HEK293 (cell line): Measurements from ENCODE around the gene ARPC5.

Source experiments
- CTCF ChIA-PET: fragments of 350-600 bp; formaldehyde crosslinking; extraction: SDS; loops from one replicate; lab custom pipeline; 2021; ENCODE audit warnings: antibody characterized with exemption; lab: Yijun Ruan, JAX
- POLR2A ChIA-PET: fragments of 300-600 bp; formaldehyde crosslinking; extraction: SDS; loops from one replicate; lab custom pipeline; 2020; ENCODE audit warnings: antibody characterized with exemption, inconsistent platforms; lab: Yijun Ruan, JAX
- H3K27ac ChIP-seq: fragments of 200-500 bp; sonication (Bioruptor generic); 2 replicates; pipeline ENCODE4 v1.5.1; 2014; ENCODE audit warnings: low read depth, low read length, control low read depth, inconsistent platforms; ENCODE audit errors: extremely low read depth
- H3K36me3 ChIP-seq, 2 experiments: fragments of 200-500 bp in 1 of 2; sonication (Bioruptor generic) in 1 of 2; 1 replicate in 1 of 2; 2 replicates in 1 of 2; pipeline ENCODE4 v1.5.1; 2014 to 2017; ENCODE audit warnings: inconsistent platforms in 2 of 2, low read length in 2 of 2; ENCODE audit not compliant: control insufficient read depth in 2 of 2, insufficient read depth in 1 of 2
- H3K4me1 ChIP-seq: fragments of 200-500 bp; sonication (Bioruptor generic); 2 replicates; pipeline ENCODE4 v1.5.1; 2014; ENCODE audit warnings: mild to moderate bottlenecking, low read length, inconsistent platforms; ENCODE audit not compliant: control insufficient read depth, insufficient read depth
- H3K4me3 ChIP-seq: 2 replicates; pipeline ENCODE4 v1.5.1; 2011; ENCODE audit warnings: low read depth, mild to moderate bottlenecking, control low read depth, low read length, moderate library complexity
- H3K9me3 ChIP-seq: fragments of 200-500 bp; sonication (Bioruptor generic); 2 replicates; pipeline ENCODE4 v1.5.1; 2014; ENCODE audit warnings: low read depth, low read length, inconsistent platforms; ENCODE audit not compliant: control insufficient read depth, insufficient read depth
- AEBP2 ChIP-seq: fragments of 450-650 bp; formaldehyde crosslinking; IDR thresholded peaks from 2 replicates; pipeline ENCODE4 v1.5.1; 2016; ENCODE audit warnings: missing biosample characterization, missing genetic modification characterization, borderline replicate concordance
- GLI2 ChIP-seq: fragments of 450-650 bp; formaldehyde crosslinking; IDR thresholded peaks from 2 replicates; pipeline ENCODE4; 2017; ENCODE audit warnings: missing biosample characterization, missing genetic modification characterization, low read depth, borderline replicate concordance
- SP3 ChIP-seq: fragments of 450-650 bp; formaldehyde crosslinking; IDR thresholded peaks from 2 replicates; pipeline ENCODE4 v1.5.1; 2016; ENCODE audit warnings: missing biosample characterization, missing genetic modification characterization
- YY1 ChIP-seq: fragments of 450-650 bp; formaldehyde crosslinking; IDR thresholded peaks from 2 replicates; pipeline ENCODE4 v1.5.1; 2018; ENCODE audit warnings: missing biosample characterization, missing genetic modification characterization
- ZBTB7A ChIP-seq: fragments of 450-650 bp; formaldehyde crosslinking; IDR thresholded peaks from 2 replicates; pipeline ENCODE4 v1.5.1; 2016; ENCODE audit warnings: low read depth, missing biosample characterization, missing genetic modification characterization
- ZFP69B ChIP-seq: fragments of 450-650 bp; formaldehyde crosslinking; IDR thresholded peaks from 2 replicates; pipeline ENCODE4 v1.5.1; 2016; ENCODE audit warnings: missing biosample characterization, missing genetic modification characterization
- ZNF112 ChIP-seq: fragments of 450-650 bp; formaldehyde crosslinking; IDR thresholded peaks from 2 replicates; pipeline ENCODE4 v1.5.0; 2017; ENCODE audit warnings: missing biosample characterization, missing genetic modification characterization
- ZNF473 ChIP-seq: fragments of 450-650 bp; formaldehyde crosslinking; IDR thresholded peaks from 2 replicates; pipeline ENCODE4 v1.5.1; 2017; ENCODE audit warnings: missing biosample characterization, missing genetic modification characterization
- ZNF580 ChIP-seq: fragments of 450-650 bp; formaldehyde crosslinking; IDR thresholded peaks from 2 replicates; pipeline ENCODE4 v1.5.1; 2016; ENCODE audit warnings: missing biosample characterization, missing genetic modification characterization
- ZSCAN30 ChIP-seq: fragments of 450-650 bp; IDR thresholded peaks from 2 replicates; pipeline ENCODE4 v1.5.1; 2018; ENCODE audit warnings: missing biosample characterization, mild to moderate bottlenecking, missing genetic modification characterization, moderate library complexity
- TF ChIP-seq, protein P1 (sequence below): fragments of 450-650 bp; formaldehyde crosslinking; IDR thresholded peaks from 2 replicates; pipeline ENCODE4 v1.5.1; 2016; ENCODE audit warnings: missing biosample characterization, missing genetic modification characterization
- TF ChIP-seq, protein P2 (sequence below): fragments of 450-650 bp; formaldehyde crosslinking; IDR thresholded peaks from 2 replicates; pipeline ENCODE4 v1.5.1; 2016; ENCODE audit warnings: missing biosample characterization, missing genetic modification characterization
- TF ChIP-seq, protein P3 (sequence below): fragments of 450-650 bp; formaldehyde crosslinking; IDR thresholded peaks from 2 replicates; pipeline ENCODE4 v1.5.1; 2016; ENCODE audit warnings: missing biosample characterization, missing genetic modification characterization, borderline replicate concordance

ARPC5 gene

DNA sequence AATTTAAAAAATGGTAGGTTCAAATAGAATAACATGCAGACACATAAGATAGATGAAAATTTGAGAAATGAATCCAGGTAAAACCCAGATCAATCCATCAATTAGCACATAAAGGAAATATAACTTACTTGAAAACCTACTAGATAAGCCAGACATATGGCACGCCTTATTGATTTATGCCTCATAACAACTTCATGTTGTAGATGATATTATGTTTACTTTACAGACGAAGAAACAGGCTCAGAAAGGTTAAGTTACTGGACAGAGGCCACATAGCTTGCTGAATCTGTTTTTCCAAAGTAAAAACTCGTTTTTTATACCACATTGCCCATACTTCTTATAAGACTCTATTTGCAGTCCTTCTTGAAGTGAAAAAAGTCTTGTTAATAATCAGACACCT, 23.2 kb downstream of the ARPC5 start (continued):
- TF ChIP-seq ZNF473 (no peak), ZFP69B (tag by site-specific recombination) (no peak)

DNA sequence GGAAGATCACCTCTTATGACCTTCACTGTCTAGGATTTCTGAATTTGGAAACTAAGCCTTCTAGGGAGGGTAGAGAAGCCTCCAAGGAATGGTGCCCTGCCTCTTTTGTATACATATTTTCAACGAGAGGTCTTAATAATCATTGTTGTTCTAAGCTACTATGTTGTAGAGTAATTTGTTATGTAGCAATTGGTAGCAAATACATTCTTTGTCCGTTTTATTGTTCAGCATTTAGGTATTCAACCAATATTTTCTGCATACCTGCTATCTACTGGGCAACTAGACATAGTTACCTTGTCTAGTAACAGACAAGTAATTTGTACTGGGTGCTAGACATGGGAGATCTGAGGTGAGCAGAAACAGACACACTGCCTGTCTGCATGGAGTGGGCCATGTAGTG, 24.6 kb downstream of the ARPC5 start:
- POLR2A ChIA-PET, result no interaction called here
- H3K36me3 ChIP-seq, result no peaks in the 10 kb centered on the region
- CTCF ChIA-PET, result no interaction called here
- no peak for TF ChIP-seq ZBTB7A (tag by site-specific recombination)
- no peak for TF ChIP-seq GLI2
- TF ChIP-seq, protein P1, sequence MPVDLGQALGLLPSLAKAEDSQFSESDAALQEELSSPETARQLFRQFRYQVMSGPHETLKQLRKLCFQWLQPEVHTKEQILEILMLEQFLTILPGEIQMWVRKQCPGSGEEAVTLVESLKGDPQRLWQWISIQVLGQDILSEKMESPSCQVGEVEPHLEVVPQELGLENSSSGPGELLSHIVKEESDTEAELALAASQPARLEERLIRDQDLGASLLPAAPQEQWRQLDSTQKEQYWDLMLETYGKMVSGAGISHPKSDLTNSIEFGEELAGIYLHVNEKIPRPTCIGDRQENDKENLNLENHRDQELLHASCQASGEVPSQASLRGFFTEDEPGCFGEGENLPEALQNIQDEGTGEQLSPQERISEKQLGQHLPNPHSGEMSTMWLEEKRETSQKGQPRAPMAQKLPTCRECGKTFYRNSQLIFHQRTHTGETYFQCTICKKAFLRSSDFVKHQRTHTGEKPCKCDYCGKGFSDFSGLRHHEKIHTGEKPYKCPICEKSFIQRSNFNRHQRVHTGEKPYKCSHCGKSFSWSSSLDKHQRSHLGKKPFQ (tag by site-specific recombination), result no peak
- no peak for TF ChIP-seq ZNF580
- TF ChIP-seq ZSCAN30 (tag by site-specific recombination), result no peak
- TF ChIP-seq, protein P2, sequence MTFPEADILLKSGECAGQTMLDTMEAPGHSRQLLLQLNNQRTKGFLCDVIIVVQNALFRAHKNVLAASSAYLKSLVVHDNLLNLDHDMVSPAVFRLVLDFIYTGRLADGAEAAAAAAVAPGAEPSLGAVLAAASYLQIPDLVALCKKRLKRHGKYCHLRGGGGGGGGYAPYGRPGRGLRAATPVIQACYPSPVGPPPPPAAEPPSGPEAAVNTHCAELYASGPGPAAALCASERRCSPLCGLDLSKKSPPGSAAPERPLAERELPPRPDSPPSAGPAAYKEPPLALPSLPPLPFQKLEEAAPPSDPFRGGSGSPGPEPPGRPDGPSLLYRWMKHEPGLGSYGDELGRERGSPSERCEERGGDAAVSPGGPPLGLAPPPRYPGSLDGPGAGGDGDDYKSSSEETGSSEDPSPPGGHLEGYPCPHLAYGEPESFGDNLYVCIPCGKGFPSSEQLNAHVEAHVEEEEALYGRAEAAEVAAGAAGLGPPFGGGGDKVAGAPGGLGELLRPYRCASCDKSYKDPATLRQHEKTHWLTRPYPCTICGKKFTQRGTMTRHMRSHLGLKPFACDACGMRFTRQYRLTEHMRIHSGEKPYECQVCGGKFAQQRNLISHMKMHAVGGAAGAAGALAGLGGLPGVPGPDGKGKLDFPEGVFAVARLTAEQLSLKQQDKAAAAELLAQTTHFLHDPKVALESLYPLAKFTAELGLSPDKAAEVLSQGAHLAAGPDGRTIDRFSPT (tag by site-specific recombination), result no peak
- no peak for TF ChIP-seq AEBP2 (tag by site-specific recombination)
- TF ChIP-seq SP3 (tag by site-specific recombination), result no peak
- no peak for TF ChIP-seq ZNF112 (tag by site-specific recombination)
- no peak for TF ChIP-seq YY1 (tag by site-specific recombination)
- TF ChIP-seq, protein P3, sequence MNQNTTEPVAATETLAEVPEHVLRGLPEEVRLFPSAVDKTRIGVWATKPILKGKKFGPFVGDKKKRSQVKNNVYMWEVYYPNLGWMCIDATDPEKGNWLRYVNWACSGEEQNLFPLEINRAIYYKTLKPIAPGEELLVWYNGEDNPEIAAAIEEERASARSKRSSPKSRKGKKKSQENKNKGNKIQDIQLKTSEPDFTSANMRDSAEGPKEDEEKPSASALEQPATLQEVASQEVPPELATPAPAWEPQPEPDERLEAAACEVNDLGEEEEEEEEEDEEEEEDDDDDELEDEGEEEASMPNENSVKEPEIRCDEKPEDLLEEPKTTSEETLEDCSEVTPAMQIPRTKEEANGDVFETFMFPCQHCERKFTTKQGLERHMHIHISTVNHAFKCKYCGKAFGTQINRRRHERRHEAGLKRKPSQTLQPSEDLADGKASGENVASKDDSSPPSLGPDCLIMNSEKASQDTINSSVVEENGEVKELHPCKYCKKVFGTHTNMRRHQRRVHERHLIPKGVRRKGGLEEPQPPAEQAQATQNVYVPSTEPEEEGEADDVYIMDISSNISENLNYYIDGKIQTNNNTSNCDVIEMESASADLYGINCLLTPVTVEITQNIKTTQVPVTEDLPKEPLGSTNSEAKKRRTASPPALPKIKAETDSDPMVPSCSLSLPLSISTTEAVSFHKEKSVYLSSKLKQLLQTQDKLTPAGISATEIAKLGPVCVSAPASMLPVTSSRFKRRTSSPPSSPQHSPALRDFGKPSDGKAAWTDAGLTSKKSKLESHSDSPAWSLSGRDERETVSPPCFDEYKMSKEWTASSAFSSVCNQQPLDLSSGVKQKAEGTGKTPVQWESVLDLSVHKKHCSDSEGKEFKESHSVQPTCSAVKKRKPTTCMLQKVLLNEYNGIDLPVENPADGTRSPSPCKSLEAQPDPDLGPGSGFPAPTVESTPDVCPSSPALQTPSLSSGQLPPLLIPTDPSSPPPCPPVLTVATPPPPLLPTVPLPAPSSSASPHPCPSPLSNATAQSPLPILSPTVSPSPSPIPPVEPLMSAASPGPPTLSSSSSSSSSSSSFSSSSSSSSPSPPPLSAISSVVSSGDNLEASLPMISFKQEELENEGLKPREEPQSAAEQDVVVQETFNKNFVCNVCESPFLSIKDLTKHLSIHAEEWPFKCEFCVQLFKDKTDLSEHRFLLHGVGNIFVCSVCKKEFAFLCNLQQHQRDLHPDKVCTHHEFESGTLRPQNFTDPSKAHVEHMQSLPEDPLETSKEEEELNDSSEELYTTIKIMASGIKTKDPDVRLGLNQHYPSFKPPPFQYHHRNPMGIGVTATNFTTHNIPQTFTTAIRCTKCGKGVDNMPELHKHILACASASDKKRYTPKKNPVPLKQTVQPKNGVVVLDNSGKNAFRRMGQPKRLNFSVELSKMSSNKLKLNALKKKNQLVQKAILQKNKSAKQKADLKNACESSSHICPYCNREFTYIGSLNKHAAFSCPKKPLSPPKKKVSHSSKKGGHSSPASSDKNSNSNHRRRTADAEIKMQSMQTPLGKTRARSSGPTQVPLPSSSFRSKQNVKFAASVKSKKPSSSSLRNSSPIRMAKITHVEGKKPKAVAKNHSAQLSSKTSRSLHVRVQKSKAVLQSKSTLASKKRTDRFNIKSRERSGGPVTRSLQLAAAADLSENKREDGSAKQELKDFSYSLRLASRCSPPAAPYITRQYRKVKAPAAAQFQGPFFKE (tag by site-specific recombination), result no peak
- no peak overlapping the region for H3K27ac ChIP-seq
- no peak overlapping the region for H3K4me3 ChIP-seq
- no peaks in the 10 kb centered on the region for H3K4me1 ChIP-seq
- H3K9me3 ChIP-seq, result no peaks in the 10 kb centered on the region
